ENCODE results near the gene ZDHHC13.
"Not testable (repeated sequence)": the region's sequence is repeated elsewhere in the genome, so short reads cannot be mapped to it uniquely, and the experiment has no call there.

The ZDHHC13 gene

DNA sequence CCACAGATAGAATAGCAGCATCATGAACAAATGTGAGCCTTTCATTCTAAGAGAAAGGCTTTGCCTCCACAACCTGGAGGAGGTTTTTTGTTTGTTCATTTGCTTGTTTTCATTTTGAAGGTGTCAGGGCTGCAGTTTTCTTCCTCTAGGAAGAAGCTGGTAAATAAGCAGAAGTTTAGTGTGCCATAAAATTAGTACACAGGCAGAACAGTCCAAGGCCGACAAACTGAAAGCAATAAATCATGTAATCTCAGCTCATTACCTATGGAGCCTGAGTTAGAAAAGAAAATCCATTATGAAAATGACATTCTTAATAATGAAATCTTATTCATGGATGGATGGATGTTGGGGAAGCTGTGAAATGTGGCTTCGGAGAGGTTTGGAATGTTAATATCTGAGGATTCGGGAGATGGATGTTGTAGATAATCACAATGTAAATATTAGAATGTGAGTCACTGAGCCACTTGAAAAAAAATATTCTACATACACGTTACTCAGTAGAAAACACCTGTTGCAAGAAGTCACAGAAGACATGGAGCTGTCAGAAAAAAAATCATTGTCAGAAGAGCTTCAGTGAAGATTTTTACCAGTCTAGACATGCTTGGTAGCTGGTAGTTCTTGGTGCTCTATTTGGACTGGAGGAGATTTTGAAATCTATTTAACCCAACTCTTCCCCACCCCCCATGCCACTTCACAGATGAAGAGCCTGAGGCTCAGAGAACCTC is 15.0 kb upstream of the ZDHHC13 start:
- no peak for DNase-seq

GRCh38 chr11:19102521-19102900 is 14.5 kb upstream of the ZDHHC13 start:
- DNase-seq, result no peak

DNA sequence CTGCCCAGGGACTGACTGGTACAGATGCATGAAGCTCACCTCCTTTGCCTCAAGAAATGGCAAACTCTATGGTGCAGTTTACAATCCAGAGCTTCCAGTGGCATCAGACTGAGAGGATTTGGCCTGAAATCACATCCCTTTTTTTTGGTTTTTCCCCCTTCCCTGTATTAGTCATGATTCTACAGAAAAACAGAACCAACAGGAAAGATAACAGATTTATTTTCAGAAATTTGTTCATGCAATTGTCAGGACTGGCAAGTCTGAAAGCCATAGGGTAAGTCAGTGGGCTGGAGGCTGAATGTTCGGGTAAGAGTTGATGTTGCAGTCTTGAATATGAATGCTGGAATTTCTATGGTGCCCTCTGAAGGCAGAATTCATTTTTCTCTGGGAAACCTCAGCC is 12.0 kb upstream of the ZDHHC13 start:
- no peak for DNase-seq

DNA sequence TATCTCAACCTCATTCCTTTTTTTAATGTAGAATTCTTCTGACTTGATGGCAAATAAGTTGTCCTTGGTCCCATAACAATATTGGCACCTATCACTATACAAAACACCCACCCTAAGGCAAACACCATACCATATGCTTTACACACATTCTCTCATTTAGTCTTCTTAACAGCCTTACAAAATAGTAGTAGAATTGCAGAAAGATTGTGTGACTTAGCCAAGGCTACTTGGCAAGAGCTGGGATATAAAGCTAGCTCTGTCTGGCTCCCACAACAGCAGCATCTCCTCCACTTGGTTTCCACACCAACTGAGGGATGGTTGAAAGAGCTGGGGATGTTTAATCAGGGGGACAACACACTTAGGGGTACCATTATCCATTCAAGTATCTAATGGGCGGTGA is 9.8 kb upstream of the ZDHHC13 start:
- no peak for DNase-seq

DNA sequence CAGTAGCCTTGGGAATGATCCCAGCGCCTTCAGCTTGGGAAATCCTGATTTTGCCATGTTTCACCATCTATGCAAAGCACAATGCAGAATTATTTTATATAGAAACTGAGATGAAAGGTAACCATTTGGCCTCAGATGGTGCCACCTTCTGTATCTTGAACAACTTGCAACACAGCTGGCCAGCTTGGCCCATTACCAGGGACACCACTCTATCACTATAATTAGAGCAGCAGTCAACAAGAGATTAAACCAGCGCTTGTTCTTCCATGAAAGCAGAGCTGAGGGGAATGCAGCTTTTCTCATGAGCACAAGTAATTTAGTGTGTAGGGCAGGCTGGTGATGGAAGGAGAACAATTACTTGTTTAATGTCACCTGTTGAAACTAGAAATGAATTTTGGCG is 6.7 kb upstream of the ZDHHC13 start:
- DNase-seq, result no peak

DNA sequence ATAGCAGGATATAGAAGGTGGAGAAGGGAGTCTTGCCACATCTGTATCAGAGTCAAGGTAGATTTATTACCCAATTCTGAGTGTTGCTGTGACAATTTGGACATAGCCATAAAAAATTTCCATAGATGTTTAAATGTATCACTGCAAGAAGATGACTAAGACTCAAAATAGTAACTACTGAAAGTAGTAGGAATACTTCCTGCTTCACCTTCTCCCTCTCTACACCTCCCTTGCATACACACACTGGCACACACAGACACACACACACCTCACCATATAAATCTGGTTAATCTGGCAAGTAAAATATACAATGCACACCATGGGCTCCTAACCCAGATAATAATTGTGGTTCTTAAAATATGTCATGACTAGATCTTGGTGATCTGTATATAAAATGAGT is 5.2 kb upstream of the ZDHHC13 start:
- DNase-seq, result no peak

DNA sequence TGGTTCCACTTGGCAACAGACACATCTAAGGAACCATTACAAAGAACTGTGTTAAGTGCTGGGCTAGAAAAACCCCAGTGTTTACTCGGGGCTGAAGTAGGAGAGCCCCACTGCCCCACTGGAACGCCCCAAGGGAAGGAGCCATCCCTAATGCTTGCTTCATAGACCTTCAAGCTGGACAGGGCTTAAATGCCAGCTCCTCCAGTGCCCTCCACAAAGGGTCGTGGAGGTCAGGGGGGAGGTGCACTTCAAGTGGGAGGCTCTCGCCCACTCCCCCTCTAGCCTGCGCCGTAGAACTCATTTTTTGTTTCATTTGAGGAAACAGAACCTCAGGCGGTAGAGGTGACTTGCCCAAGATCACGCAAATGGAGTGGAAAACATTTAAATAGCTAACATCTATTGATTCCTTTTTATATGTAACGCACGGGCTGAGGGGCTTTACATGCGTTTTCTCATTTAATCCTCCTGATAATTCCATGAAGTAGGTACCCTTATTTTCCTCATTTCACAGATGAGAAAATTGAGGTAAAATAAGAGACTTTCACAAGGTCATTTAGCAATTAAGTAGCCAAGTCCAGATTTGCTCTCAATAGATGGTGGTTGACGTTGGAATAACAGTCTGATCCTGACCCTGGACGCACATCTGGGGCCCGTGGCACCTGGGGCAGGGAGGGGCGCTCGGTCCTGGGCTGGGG is 545 bp upstream of the ZDHHC13 start:
- no peak for DNase-seq

DNA sequence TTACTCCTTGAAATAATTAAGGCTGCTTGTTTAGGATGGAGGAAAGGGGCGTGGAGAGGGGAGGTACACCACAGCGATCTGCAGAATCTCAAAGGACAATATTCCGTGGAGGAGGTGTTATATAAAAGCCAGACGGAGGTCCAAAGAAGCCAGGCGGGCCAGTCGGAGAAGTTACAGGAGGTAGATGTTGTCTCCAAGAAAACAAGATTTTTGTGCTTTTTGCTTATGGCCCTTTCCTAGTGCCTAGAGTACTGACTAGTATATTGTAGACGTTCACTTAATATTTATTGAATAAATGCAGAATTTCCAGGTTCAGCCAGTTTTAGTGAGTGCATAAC is 761 bp downstream of the ZDHHC13 start:
- DNase-seq, result no peak

- DNase-seq, result no peak
Measured at GRCh38 chr11:19121646-19122045, 4.7 kb downstream of the ZDHHC13 start.

- no peak for DNase-seq
Measured at GRCh38 chr11:19122960-19123615, 6.1 kb downstream of the ZDHHC13 start.

GRCh38 chr11:19126562-19127325 is 9.8 kb downstream of the ZDHHC13 start:
- not testable (repeated sequence) for DNase-seq

- no peak for DNase-seq
Measured at GRCh38 chr11:19134004-19134403, 17.0 kb downstream of the ZDHHC13 start.

GRCh38 chr11:19136884-19137283 is 19.9 kb downstream of the ZDHHC13 start:
- DNase-seq, result not testable (repeated sequence)

- DNase-seq, result no peak
Measured at GRCh38 chr11:19145319-19145718, 28.4 kb downstream of the ZDHHC13 start.

- no peak for DNase-seq
Measured at GRCh38 chr11:19156892-19157291, 39.9 kb downstream of the ZDHHC13 start.

- DNase-seq, result no peak
Measured at GRCh38 chr11:19160847-19161246, 43.9 kb downstream of the ZDHHC13 start.

DNA sequence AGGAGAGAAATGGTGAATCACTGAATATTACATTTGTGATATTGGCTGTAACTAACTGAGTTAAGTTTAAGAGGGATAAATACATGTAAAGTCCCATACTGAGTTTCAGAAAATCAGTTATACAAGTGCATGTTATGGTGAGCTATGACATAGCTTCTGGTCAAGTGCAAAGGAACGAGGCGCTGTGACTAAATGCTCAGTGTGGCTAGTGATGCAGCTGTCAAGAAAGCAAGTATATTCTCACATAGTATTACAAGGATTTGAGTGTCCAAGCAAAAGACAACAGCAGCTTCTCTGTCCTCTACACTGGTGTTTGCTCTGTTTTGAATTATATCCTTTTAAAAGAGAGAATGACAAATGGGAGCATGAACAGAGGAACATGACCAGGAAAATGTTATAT is 44.7 kb downstream of the ZDHHC13 start:
- DNase-seq, result no peak

GRCh38 chr11:19162951-19163505 is 46.1 kb downstream of the ZDHHC13 start:
- DNase-seq, result no peak

GRCh38 chr11:19163617-19164016 is 46.6 kb downstream of the ZDHHC13 start:
- no peak for DNase-seq

DNA sequence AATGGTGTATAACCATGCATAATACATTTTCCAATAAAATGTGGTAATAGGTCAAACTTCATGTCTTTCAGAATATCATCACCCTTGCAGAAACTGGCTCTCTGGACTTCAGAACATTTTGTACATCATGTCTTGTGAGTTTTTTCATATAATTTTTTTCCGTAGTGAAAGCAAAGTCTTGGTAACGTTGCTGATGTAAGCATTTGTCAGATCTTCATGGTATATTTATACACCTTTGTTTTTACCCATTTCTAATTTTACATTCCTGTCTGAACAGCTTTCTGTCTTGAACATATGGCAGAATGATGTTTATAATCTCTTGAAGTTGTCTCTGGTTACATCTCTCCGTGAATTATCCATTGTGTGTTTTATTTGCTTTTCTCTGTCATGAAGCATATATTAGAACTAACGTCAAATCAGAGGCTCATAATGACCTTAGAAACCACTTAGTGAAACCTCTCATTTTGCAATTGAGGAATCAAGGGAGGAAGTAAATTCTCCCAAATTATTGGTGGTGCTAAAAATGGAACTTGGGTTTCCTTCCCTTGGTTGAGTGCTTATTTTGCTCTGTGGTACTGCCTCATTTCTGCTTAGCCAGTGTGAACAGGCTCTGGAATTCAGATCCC is 47.4 kb downstream of the ZDHHC13 start:
- DNase-seq, result no peak

DNA sequence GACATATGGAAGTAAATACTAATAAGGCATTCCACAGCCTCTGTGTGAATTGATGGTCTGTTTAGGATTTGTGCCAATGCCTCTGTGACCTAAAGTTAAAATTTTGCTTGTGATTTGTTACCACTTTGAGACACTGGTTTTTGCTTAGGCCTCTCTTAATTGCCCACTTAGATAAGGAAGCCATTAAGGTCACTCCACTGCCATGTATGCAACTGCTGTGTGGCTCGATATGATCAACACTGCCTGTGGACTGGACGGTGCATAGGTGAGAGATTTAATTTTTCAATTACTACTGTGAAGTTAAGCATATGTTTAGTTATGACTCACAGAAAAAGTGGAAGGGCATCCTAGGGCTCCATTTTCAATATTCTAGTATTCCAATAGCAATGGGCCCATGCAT is 47.9 kb downstream of the ZDHHC13 start:
- DNase-seq, result no peak

DNA sequence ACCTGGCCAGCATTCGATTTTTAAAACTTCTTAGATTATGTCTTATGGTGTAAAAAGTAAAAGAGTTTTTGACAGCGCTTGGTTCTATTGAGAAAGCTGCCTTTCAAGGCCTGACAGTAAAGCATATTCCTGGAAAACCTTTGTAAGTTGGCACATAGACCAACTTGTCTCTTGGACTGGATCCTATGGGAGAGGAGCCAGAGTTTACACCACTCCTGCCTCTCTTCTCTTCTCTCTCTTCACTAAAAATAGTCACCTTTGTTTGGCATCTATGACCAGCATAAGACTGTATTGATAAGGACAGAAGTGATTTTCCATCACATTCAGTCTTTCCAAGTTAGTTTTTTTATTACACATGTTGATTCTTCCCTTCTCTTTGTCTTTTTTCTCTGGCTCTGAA is 51.1 kb downstream of the ZDHHC13 start:
- no peak for DNase-seq
